AG09309 (cell line): ENCODE measurements around the gene FKRP.
A peak's percentile ranks its signal among the peaks of the same experiment; 100 is the strongest.
"Not testable (repeated sequence)": the region's sequence is repeated elsewhere in the genome, so short reads cannot be mapped to it uniquely, and the experiment has no call there.

Source experiments
- DNase-seq: peaks from one replicate; pipeline ENCODE4 v3.0.0-alpha.2; 2010; ENCODE audit warnings: low read depth
- H3K4me3 ChIP-seq: 2 replicates; pipeline ENCODE4 v1.5.1; 2011; ENCODE audit warnings: mild to moderate bottlenecking, low read depth, low read length, moderate library complexity; ENCODE audit not compliant: control insufficient read depth
- CTCF ChIP-seq: IDR thresholded peaks from 2 replicates; pipeline ENCODE4 v1.5.1; 2011; ENCODE audit warnings: mild to moderate bottlenecking, low read depth, low read length, inconsistent platforms; ENCODE audit not compliant: insufficient read depth, control insufficient read depth; ENCODE audit errors: missing control alignments

The FKRP gene

GRCh38 chr19:46776927-46777911 is 31.4 kb downstream of the FKRP start:
- DNase-seq: no peak
- no peak overlapping the region for H3K4me3 ChIP-seq
- no peak for TF ChIP-seq CTCF

GRCh38 chr19:46777956-46778645 is 32.2 kb downstream of the FKRP start:
- not testable (repeated sequence) for H3K4me3 ChIP-seq, DNase-seq

- no peak for TF ChIP-seq CTCF
- H3K4me3 ChIP-seq: no peak overlapping the region
- no peak for DNase-seq
Observed at GRCh38 chr19:46782355-46783019, 36.6 kb downstream of the FKRP start.

GRCh38 chr19:46783670-46784069 is 37.8 kb downstream of the FKRP start:
- peak overlapping the region; percentile 96 for H3K4me3 ChIP-seq
- TF ChIP-seq CTCF: no peak

GRCh38 chr19:46784262-46785053 is 38.6 kb downstream of the FKRP start:
- TF ChIP-seq CTCF: peak; percentile 41
- DNase-seq: peak; percentile 89
- peak overlapping the region; percentile 96 for H3K4me3 ChIP-seq

More at GRCh38 chr19:46783670-46784069, 37.8 kb downstream of the FKRP start:
- DNase-seq: no peak

- TF ChIP-seq CTCF: no peak
- no peak for DNase-seq
- H3K4me3 ChIP-seq: peak overlapping the region; percentile 96
Observed at GRCh38 chr19:46785054-46785979, 39.5 kb downstream of the FKRP start.
